ENCODE measurements around the gene LRMDA. TPM values are rescaled to one million over a fixed set of nuclear protein-coding genes. Genes with fewer than 3 reads are reported as not detected.

The LRMDA gene
- total and polyA plus RNA-seq, 2 of the 13 experiments (the other 11 are each of a cell fraction or from before 2014, with no cell fraction given): 13.4 to 22.0 TPM

GRCh38 chr10:75648351-75648750 is 216.9 kb downstream of the LRMDA start (continued):
- TF ChIP-seq SAP130 (CRISPR knock-in tag; IDR thresholded peaks at IDR 0.05; ENCODE audit: low read depth) (no peak), ADNP (CRISPR knock-in tag; IDR thresholded peaks at IDR 0.05) (no peak), ZNF143 (CRISPR knock-in tag; IDR thresholded peaks at IDR 0.05) (no peak), CAMTA2 (CRISPR knock-in tag; IDR thresholded peaks at IDR 0.05; ENCODE audit: borderline replicate concordance) (no peak)

GRCh38 chr10:75648854-75649253 is 217.4 kb downstream of the LRMDA start:
- 17% methylated on average over 2 of the region's 2 CpGs for WGBS (ENCODE audit: low lambda C conversion rate)
- CTCF ChIA-PET (ENCODE audit: low intra/inter-chr PET ratio, low total read pairs): no interaction called here
- Histone ChIP-seq H3K27ac (ENCODE audit: extremely low read length, insufficient read depth, low read length) (no peak overlapping the region), H3K27me3 (ENCODE audit: control insufficient read depth in 1 of 2, insufficient read depth in 2 of 2, low read length in 2 of 2) (no peaks in the 10 kb centered on the region), H2AFZ (ENCODE audit: low read length) (no peak overlapping the region), H3K9me3 (ENCODE audit: low read length) (no peaks in the 10 kb centered on the region), H3K4me2 (ENCODE audit: low read depth, low read length) (peak overlapping the region; percentile 21; the same call in 1 of the 2 replicates), H3K36me3 (replicated peaks in 1 of 2; ENCODE audit: control insufficient read depth in 1 of 2, insufficient read depth in 2 of 2, low read length in 2 of 2) (no peaks in the 10 kb centered on the region), H3K79me2 (ENCODE audit: insufficient read depth, low read length) (no peaks in the 10 kb centered on the region), H4K20me1 (ENCODE audit: insufficient read depth, low read length) (no peaks in the 10 kb centered on the region), H3K4me1 (ENCODE audit: insufficient read depth, low read length) (peaks cover 58% of the 10 kb centered on the region), H3K4me3 (replicated peaks in 1 of 3; ENCODE audit: insufficient read depth in 1 of 3, low read depth in 2 of 3, low read length in 3 of 3) (no peak overlapping the region), H3K9ac (ENCODE audit: insufficient read depth, low read depth, low read length) (no peak overlapping the region)
- intact Hi-C loops (cut with micrococcal nuclease; ENCODE audit: unreplicated experiment) (loop anchor here (10.0 kb wide), 1 partner anchor 244 kb away; the partner anchor contains the start of gene ZNF503), in situ Hi-C loops (cut with HindIII; ENCODE audit: extremely low pct_ligation_motif_present, low pct_unique_long_range_greater_than_20kb) (no loop called here)
- no TSS peak for BruUV-seq (replicated peaks)
- ATAC-seq: peak; percentile 52
- FAIRE-seq: peak; percentile 37
- DNase-seq (ENCODE audit: low spot score): peak; percentile 13
- POLR2A ChIA-PET: no interaction called here
- TF ChIP-seq SOX6 (IDR thresholded peaks at IDR 0.05) (no peak), SOX6 (CRISPR knock-in tag; IDR thresholded peaks at IDR 0.05) (peak; percentile 49; the same call in 1 of the 2 replicates), ZNF329 (CRISPR knock-in tag; IDR thresholded peaks at IDR 0.05; ENCODE audit: low read depth) (no peak), CEBPG (CRISPR knock-in tag; IDR thresholded peaks at IDR 0.05) (peak; percentile 93), ARID5B (CRISPR knock-in tag; IDR thresholded peaks at IDR 0.05) (peak; percentile 35; the same call in 1 of the 2 replicates), SNRNP70 (IDR thresholded peaks at IDR 0.05; ENCODE audit: low read depth, low read length) (no peak), POGZ (CRISPR knock-in tag; IDR thresholded peaks at IDR 0.05) (0 out of 2 replicates have a peak, but pooled peaks have one; percentile 30), MEF2D (CRISPR knock-in tag; IDR thresholded peaks at IDR 0.05) (0 out of 2 replicates have a peak, but pooled peaks have one; percentile 35), PLRG1 (conservative IDR thresholded peaks at IDR 0.05) (no peak), HNRNPK (IDR thresholded peaks at IDR 0.05; ENCODE audit: low read depth, low read length, poor library complexity, severe bottlenecking) (peak; percentile 25), RXRB (CRISPR knock-in tag; IDR thresholded peaks at IDR 0.05; ENCODE audit: borderline replicate concordance) (no peak), CEBPB (IDR thresholded peaks at IDR 0.05; ENCODE audit: borderline replicate concordance, low read depth, low read length) (peak; percentile 93), PAXIP1 (CRISPR knock-in tag; conservative IDR thresholded peaks at IDR 0.05) (peak; percentile 37; the same call in 1 of the 2 replicates), IRX3 (CRISPR knock-in tag; IDR thresholded peaks at IDR 0.05; ENCODE audit: borderline replicate concordance, low read depth) (no peak), ZNF124 (CRISPR knock-in tag; IDR thresholded peaks at IDR 0.05) (no peak)

All from HepG2 (cell line).